Measurements from ENCODE around the gene ZFHX3.

Gene ZFHX3

GRCh38 chr16:72902206-72902605 is 145.7 kb downstream of the ZFHX3 start:
- no peak for DNase-seq (ENCODE audit: low read depth in 3 of 3)

- DNase-seq (ENCODE audit: low read depth in 3 of 3), result no peak
Observed at GRCh38 chr16:72901000-72901627, 146.8 kb downstream of the ZFHX3 start.

- no peak for DNase-seq (ENCODE audit: low read depth in 3 of 3)
Observed at GRCh38 chr16:72898216-72898825, 149.6 kb downstream of the ZFHX3 start.

GRCh38 chr16:72897707-72898106 is 150.2 kb downstream of the ZFHX3 start:
- no peak for DNase-seq (ENCODE audit: low read depth in 3 of 3)

GRCh38 chr16:72896485-72897118 is 151.3 kb downstream of the ZFHX3 start:
- DNase-seq (ENCODE audit: low read depth in 3 of 3), result no peak

GRCh38 chr16:72895951-72896350 is 152.0 kb downstream of the ZFHX3 start:
- DNase-seq (ENCODE audit: low read depth in 3 of 3), result no peak

GRCh38 chr16:72894293-72895151 is 153.4 kb downstream of the ZFHX3 start:
- no peak for DNase-seq (ENCODE audit: low read depth in 3 of 3)

- DNase-seq (ENCODE audit: low read depth in 3 of 3), result no peak
Observed at GRCh38 chr16:72891291-72892227, 156.4 kb downstream of the ZFHX3 start.

- DNase-seq (ENCODE audit: low read depth in 3 of 3), result no peak
Observed at GRCh38 chr16:72890587-72890986, 157.3 kb downstream of the ZFHX3 start.

- DNase-seq (ENCODE audit: low read depth in 3 of 3), result no peak
Observed at GRCh38 chr16:72889616-72890582, 158.0 kb downstream of the ZFHX3 start.

GRCh38 chr16:72887537-72887936 is 160.4 kb downstream of the ZFHX3 start:
- no peak for DNase-seq (ENCODE audit: low read depth in 3 of 3)

GRCh38 chr16:72886346-72886974 is 161.5 kb downstream of the ZFHX3 start:
- no peak for DNase-seq (ENCODE audit: low read depth in 3 of 3)

- no peak for DNase-seq (ENCODE audit: low read depth in 3 of 3)
Observed at GRCh38 chr16:72884573-72884972, 163.4 kb downstream of the ZFHX3 start.

GRCh38 chr16:72884037-72884436 is 163.9 kb downstream of the ZFHX3 start:
- no peak for DNase-seq (ENCODE audit: low read depth in 3 of 3)

GRCh38 chr16:72879846-72880245 is 168.1 kb downstream of the ZFHX3 start:
- no peak for DNase-seq (ENCODE audit: low read depth in 3 of 3)

GRCh38 chr16:72878301-72879269 is 169.3 kb downstream of the ZFHX3 start:
- no peak for DNase-seq (ENCODE audit: low read depth in 3 of 3)

- DNase-seq (ENCODE audit: low read depth in 3 of 3), result no peak
Observed at GRCh38 chr16:72877374-72878028, 170.4 kb downstream of the ZFHX3 start.

GRCh38 chr16:72876981-72877373 is 171.0 kb downstream of the ZFHX3 start:
- DNase-seq (ENCODE audit: low read depth in 3 of 3), result no peak
